H1 (cell line): Measurements from ENCODE around the gene UBE2G2. TPM values are rescaled to one million over a fixed set of nuclear protein-coding genes. Genes with fewer than 3 reads are reported as not detected.

Source experiments
- BCL11A ChIP-seq, 2 experiments: IDR thresholded peaks; one replicate each; pipeline ENCODE4 v1.6.1; 2011; ENCODE audit warnings: low read depth in 2 of 2, low read length in 2 of 2, mild to moderate bottlenecking in 2 of 2
- NANOG ChIP-seq: IDR thresholded peaks from 2 replicates; pipeline ENCODE4 v1.6.1; 2011; ENCODE audit warnings: low read length, low read depth, mild to moderate bottlenecking, inconsistent platforms; ENCODE audit not compliant: insufficient read depth, poor library complexity, severe bottlenecking
- TCF12 ChIP-seq: IDR thresholded peaks from 2 replicates; pipeline ENCODE4 v1.6.1; 2011; ENCODE audit warnings: low read depth, mild to moderate bottlenecking, low read length
- TEAD4 ChIP-seq: IDR thresholded peaks from 2 replicates; pipeline ENCODE4 v1.6.1; 2012; ENCODE audit warnings: low read depth, low read length, inconsistent platforms, mixed read lengths
- polyA plus RNA-seq, 7 experiments: library from polyadenylated mRNA; depleted of rRNA in 3 of 7; stranded (reverse) in 5 of 7; unstranded in 2 of 7; fragments of >200 nt in 5 of 7; fragments of 200-250 nt in 2 of 7; gene quantifications; 1 replicate in 5 of 7; 2 replicates in 1 of 7; 4 replicates in 1 of 7; pipeline versions ENCODE4 v1.2.1 to v1.2.3, GENCODE V29; 2011 to 2013; ENCODE audit warnings: missing spikeins in 2 of 7, mixed read lengths in 2 of 7
- total RNA-seq: library from RNA; stranded (reverse); fragmentation: NEBNext Ultra II Directional; extraction: Animal tissue kit (Norgen Biotek cat#: 25700); gene quantifications from 2 replicates; pipeline ENCODE4 v1.2.1, GENCODE V29; 2021
- TF ChIP-seq, protein P1 (sequence below): fragments of 300-600 bp; sonication (generic); IDR thresholded peaks from 2 replicates; pipeline ENCODE4 v1.7.1; 2012; ENCODE audit warnings: low read length, moderate library complexity, mild to moderate bottlenecking, inconsistent platforms; ENCODE audit not compliant: insufficient replicate concordance
- TF ChIP-seq, protein P2 (sequence below), 3 experiments: IDR thresholded peaks; 1 replicate in 2 of 3; 2 replicates in 1 of 3; pipeline versions ENCODE4 v1.5.1 to v1.6.1; 2011; ENCODE audit warnings: low read length in 3 of 3, mild to moderate bottlenecking in 3 of 3, inconsistent platforms in 2 of 3, low read depth in 1 of 3, moderate library complexity in 1 of 3; ENCODE audit not compliant: insufficient read depth in 1 of 3; ENCODE audit errors: control extremely low read depth in 1 of 3
- TF ChIP-seq, protein P3 (sequence below): IDR thresholded peaks from 2 replicates; pipeline ENCODE4 v1.6.1; 2012; ENCODE audit warnings: inconsistent platforms

UBE2G2 gene
- total and polyA plus RNA-seq, 2 of the 8 experiments (the other 6 are each of a cell fraction or from before 2014, with no cell fraction given): 96.3 to 101 TPM

GRCh38 chr21:44759628-44760285, 41.9 kb downstream of the UBE2G2 start (continued):
- TF ChIP-seq, protein P1, sequence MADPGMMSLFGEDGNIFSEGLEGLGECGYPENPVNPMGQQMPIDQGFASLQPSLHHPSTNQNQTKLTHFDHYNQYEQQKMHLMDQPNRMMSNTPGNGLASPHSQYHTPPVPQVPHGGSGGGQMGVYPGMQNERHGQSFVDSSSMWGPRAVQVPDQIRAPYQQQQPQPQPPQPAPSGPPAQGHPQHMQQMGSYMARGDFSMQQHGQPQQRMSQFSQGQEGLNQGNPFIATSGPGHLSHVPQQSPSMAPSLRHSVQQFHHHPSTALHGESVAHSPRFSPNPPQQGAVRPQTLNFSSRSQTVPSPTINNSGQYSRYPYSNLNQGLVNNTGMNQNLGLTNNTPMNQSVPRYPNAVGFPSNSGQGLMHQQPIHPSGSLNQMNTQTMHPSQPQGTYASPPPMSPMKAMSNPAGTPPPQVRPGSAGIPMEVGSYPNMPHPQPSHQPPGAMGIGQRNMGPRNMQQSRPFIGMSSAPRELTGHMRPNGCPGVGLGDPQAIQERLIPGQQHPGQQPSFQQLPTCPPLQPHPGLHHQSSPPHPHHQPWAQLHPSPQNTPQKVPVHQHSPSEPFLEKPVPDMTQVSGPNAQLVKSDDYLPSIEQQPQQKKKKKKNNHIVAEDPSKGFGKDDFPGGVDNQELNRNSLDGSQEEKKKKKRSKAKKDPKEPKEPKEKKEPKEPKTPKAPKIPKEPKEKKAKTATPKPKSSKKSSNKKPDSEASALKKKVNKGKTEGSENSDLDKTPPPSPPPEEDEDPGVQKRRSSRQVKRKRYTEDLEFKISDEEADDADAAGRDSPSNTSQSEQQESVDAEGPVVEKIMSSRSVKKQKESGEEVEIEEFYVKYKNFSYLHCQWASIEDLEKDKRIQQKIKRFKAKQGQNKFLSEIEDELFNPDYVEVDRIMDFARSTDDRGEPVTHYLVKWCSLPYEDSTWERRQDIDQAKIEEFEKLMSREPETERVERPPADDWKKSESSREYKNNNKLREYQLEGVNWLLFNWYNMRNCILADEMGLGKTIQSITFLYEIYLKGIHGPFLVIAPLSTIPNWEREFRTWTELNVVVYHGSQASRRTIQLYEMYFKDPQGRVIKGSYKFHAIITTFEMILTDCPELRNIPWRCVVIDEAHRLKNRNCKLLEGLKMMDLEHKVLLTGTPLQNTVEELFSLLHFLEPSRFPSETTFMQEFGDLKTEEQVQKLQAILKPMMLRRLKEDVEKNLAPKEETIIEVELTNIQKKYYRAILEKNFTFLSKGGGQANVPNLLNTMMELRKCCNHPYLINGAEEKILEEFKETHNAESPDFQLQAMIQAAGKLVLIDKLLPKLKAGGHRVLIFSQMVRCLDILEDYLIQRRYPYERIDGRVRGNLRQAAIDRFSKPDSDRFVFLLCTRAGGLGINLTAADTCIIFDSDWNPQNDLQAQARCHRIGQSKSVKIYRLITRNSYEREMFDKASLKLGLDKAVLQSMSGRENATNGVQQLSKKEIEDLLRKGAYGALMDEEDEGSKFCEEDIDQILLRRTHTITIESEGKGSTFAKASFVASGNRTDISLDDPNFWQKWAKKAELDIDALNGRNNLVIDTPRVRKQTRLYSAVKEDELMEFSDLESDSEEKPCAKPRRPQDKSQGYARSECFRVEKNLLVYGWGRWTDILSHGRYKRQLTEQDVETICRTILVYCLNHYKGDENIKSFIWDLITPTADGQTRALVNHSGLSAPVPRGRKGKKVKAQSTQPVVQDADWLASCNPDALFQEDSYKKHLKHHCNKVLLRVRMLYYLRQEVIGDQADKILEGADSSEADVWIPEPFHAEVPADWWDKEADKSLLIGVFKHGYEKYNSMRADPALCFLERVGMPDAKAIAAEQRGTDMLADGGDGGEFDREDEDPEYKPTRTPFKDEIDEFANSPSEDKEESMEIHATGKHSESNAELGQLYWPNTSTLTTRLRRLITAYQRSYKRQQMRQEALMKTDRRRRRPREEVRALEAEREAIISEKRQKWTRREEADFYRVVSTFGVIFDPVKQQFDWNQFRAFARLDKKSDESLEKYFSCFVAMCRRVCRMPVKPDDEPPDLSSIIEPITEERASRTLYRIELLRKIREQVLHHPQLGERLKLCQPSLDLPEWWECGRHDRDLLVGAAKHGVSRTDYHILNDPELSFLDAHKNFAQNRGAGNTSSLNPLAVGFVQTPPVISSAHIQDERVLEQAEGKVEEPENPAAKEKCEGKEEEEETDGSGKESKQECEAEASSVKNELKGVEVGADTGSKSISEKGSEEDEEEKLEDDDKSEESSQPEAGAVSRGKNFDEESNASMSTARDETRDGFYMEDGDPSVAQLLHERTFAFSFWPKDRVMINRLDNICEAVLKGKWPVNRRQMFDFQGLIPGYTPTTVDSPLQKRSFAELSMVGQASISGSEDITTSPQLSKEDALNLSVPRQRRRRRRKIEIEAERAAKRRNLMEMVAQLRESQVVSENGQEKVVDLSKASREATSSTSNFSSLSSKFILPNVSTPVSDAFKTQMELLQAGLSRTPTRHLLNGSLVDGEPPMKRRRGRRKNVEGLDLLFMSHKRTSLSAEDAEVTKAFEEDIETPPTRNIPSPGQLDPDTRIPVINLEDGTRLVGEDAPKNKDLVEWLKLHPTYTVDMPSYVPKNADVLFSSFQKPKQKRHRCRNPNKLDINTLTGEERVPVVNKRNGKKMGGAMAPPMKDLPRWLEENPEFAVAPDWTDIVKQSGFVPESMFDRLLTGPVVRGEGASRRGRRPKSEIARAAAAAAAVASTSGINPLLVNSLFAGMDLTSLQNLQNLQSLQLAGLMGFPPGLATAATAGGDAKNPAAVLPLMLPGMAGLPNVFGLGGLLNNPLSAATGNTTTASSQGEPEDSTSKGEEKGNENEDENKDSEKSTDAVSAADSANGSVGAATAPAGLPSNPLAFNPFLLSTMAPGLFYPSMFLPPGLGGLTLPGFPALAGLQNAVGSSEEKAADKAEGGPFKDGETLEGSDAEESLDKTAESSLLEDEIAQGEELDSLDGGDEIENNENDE: no peak
- TF ChIP-seq TEAD4 (no peak), TCF12 (no peak), NANOG (no peak), BCL11A (IDR thresholded peaks at IDR 0.05; ENCODE audit: low read depth in 2 of 2, low read length in 2 of 2) (no peak)
- TF ChIP-seq, protein P2, sequence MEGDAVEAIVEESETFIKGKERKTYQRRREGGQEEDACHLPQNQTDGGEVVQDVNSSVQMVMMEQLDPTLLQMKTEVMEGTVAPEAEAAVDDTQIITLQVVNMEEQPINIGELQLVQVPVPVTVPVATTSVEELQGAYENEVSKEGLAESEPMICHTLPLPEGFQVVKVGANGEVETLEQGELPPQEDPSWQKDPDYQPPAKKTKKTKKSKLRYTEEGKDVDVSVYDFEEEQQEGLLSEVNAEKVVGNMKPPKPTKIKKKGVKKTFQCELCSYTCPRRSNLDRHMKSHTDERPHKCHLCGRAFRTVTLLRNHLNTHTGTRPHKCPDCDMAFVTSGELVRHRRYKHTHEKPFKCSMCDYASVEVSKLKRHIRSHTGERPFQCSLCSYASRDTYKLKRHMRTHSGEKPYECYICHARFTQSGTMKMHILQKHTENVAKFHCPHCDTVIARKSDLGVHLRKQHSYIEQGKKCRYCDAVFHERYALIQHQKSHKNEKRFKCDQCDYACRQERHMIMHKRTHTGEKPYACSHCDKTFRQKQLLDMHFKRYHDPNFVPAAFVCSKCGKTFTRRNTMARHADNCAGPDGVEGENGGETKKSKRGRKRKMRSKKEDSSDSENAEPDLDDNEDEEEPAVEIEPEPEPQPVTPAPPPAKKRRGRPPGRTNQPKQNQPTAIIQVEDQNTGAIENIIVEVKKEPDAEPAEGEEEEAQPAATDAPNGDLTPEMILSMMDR (IDR thresholded peaks at IDR 0.05; ENCODE audit: control extremely low read depth in 1 of 3, insufficient read depth in 1 of 3, low read depth in 1 of 3, low read length in 3 of 3): no peak
- TF ChIP-seq, protein P3, sequence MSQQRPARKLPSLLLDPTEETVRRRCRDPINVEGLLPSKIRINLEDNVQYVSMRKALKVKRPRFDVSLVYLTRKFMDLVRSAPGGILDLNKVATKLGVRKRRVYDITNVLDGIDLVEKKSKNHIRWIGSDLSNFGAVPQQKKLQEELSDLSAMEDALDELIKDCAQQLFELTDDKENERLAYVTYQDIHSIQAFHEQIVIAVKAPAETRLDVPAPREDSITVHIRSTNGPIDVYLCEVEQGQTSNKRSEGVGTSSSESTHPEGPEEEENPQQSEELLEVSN: no peak
